ENCODE measurements around the gene THBS3.
"Not testable (repeated sequence)": the region's sequence is repeated elsewhere in the genome, so short reads cannot be mapped to it uniquely, and the experiment has no call there.

The THBS3 gene

DNA sequence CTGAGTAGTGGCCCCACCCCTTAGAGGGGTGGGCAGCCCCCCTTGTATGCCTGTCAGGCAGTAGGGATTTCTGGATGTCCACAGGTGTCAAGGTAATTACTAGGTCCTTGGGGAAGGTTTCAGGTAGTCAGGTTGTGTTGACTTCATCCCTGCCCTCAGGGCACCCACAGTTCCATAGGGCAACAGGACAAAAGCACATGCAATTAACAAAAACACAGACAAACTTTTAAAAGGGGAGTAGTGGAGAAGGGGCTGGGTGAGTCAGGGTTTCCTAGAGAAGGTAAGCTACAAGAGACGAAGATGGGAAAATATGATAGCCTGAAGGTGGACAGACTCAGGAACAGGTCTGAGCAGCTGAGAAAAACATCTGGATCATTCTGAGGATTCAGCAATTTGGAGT lies 48.7 kb downstream of the THBS3 start:
- DNase-seq (ENCODE audit: low read depth) = no peak
- TF ChIP-seq, protein P1, sequence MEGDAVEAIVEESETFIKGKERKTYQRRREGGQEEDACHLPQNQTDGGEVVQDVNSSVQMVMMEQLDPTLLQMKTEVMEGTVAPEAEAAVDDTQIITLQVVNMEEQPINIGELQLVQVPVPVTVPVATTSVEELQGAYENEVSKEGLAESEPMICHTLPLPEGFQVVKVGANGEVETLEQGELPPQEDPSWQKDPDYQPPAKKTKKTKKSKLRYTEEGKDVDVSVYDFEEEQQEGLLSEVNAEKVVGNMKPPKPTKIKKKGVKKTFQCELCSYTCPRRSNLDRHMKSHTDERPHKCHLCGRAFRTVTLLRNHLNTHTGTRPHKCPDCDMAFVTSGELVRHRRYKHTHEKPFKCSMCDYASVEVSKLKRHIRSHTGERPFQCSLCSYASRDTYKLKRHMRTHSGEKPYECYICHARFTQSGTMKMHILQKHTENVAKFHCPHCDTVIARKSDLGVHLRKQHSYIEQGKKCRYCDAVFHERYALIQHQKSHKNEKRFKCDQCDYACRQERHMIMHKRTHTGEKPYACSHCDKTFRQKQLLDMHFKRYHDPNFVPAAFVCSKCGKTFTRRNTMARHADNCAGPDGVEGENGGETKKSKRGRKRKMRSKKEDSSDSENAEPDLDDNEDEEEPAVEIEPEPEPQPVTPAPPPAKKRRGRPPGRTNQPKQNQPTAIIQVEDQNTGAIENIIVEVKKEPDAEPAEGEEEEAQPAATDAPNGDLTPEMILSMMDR (IDR thresholded peaks at IDR 0.05; ENCODE audit: insufficient read depth, low read depth, low read length, missing control alignments) = no peak
- H3K4me3 ChIP-seq (ENCODE audit: low read depth, low read length) = no peak overlapping the region

DNA sequence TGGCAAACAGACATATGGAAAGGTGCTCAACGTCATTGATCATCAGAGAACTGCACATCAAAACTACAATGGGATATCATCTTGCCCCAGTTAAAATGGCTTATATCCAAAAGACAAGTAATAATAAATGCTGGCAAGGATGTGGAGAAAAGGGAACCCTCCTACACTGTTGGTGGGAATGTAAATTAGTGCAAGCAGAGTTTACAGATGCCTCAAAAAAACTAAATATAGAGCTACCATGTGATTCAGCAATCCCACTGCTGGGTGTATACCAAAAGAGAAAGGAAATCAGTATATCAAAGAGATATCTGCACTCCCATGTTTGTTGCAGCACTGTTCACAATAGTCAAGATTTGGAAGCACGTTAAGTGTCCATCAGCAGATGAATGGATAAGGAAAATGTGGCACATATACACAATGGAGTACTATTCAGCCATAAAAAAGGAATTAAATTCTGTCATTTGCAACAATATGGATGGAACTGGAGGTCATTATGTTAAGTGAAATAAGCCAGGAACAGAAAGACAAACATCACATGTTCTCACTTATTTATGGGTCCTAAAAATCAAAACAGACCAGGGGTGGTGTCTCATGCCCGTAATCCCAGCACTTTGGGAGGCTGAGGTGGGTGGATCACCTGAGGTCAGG lies 51.6 kb downstream of the THBS3 start:
- H3K4me3 ChIP-seq (ENCODE audit: low read depth, low read length) = not testable (repeated sequence)

More for the DNA sequence above, 51.6 kb downstream of the THBS3 start:
- not testable (repeated sequence) for DNase-seq (ENCODE audit: low read depth)
